ENCODE results near the gene CYP27C1. TPM values are rescaled to one million over a fixed set of nuclear protein-coding genes. Genes with fewer than 3 reads are reported as not detected.

The CYP27C1 gene
- total and polyA plus RNA-seq, 9 of the 15 experiments (the other 6 are each of a cell fraction or from before 2014, with no cell fraction given) = not detected

DNA sequence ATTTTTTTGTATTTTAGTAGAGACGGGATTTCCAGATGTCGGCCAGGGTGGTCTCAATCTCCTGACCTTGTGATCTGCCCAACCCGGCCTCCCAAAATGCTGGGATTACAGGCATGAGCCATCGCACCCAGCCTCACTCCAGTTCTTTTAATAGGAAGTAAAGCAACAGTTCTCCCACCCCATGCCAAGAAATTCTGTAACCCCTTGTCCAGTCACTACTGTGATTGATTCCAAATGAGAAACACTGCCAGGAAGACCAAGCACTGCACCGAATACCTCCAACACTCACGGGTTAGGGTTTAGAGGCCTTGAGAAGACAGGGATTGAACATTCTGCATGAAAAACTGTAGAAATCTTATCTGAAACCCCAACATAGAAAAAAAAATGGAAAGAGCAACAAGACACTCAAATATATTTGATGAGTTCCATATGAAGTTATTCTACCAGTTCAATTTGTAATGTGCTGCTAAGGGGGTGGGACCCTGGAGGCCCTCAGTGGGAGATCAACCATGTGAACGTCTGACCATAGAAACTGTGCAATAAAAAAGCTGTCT is 65.0 kb downstream of the CYP27C1 start (continued):
- TF ChIP-seq, protein P1, sequence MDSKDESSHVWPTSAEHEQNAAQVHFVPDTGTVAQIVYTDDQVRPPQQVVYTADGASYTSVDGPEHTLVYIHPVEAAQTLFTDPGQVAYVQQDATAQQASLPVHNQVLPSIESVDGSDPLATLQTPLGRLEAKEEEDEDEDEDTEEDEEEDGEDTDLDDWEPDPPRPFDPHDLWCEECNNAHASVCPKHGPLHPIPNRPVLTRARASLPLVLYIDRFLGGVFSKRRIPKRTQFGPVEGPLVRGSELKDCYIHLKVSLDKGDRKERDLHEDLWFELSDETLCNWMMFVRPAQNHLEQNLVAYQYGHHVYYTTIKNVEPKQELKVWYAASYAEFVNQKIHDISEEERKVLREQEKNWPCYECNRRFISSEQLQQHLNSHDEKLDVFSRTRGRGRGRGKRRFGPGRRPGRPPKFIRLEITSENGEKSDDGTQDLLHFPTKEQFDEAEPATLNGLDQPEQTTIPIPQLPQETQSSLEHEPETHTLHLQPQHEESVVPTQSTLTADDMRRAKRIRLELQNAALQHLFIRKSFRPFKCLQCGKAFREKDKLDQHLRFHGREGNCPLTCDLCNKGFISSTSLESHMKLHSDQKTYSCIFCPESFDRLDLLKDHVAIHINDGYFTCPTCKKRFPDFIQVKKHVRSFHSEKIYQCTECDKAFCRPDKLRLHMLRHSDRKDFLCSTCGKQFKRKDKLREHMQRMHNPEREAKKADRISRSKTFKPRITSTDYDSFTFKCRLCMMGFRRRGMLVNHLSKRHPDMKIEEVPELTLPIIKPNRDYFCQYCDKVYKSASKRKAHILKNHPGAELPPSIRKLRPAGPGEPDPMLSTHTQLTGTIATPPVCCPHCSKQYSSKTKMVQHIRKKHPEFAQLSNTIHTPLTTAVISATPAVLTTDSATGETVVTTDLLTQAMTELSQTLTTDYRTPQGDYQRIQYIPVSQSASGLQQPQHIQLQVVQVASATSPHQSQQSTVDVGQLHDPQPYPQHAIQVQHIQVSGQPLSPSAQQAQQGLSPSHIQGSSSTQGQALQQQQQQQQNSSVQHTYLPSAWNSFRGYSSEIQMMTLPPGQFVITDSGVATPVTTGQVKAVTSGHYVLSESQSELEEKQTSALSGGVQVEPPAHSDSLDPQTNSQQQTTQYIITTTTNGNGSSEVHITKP (IDR thresholded peaks at IDR 0.05; ENCODE audit: partially characterized antibody) = no peak
- no peak for TF ChIP-seq NCOA6 (IDR thresholded peaks at IDR 0.05)
- TF ChIP-seq, protein P2, sequence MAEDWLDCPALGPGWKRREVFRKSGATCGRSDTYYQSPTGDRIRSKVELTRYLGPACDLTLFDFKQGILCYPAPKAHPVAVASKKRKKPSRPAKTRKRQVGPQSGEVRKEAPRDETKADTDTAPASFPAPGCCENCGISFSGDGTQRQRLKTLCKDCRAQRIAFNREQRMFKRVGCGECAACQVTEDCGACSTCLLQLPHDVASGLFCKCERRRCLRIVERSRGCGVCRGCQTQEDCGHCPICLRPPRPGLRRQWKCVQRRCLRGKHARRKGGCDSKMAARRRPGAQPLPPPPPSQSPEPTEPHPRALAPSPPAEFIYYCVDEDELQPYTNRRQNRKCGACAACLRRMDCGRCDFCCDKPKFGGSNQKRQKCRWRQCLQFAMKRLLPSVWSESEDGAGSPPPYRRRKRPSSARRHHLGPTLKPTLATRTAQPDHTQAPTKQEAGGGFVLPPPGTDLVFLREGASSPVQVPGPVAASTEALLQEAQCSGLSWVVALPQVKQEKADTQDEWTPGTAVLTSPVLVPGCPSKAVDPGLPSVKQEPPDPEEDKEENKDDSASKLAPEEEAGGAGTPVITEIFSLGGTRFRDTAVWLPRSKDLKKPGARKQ (CRISPR knock-in tag; IDR thresholded peaks at IDR 0.05) = no peak
- TF ChIP-seq ZBED1 (IDR thresholded peaks at IDR 0.05) = no peak
- TF ChIP-seq, protein P3, sequence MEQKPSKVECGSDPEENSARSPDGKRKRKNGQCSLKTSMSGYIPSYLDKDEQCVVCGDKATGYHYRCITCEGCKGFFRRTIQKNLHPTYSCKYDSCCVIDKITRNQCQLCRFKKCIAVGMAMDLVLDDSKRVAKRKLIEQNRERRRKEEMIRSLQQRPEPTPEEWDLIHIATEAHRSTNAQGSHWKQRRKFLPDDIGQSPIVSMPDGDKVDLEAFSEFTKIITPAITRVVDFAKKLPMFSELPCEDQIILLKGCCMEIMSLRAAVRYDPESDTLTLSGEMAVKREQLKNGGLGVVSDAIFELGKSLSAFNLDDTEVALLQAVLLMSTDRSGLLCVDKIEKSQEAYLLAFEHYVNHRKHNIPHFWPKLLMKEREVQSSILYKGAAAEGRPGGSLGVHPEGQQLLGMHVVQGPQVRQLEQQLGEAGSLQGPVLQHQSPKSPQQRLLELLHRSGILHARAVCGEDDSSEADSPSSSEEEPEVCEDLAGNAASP (IDR thresholded peaks at IDR 0.05) = no peak
- no peak for TF ChIP-seq NFXL1 (CRISPR knock-in tag; IDR thresholded peaks at IDR 0.05)
- TF ChIP-seq CHCHD3 (CRISPR knock-in tag; IDR thresholded peaks at IDR 0.05) = no peak
- no peak for TF ChIP-seq SRF (CRISPR knock-in tag; IDR thresholded peaks at IDR 0.05)
